ENCODE measurements around the gene KCNK4. TPM values are rescaled to one million over a fixed set of nuclear protein-coding genes. Genes with fewer than 3 reads are reported as not detected.

KCNK4 gene
- total RNA-seq, 1 donor from 2014 or later = not detected

DNA sequence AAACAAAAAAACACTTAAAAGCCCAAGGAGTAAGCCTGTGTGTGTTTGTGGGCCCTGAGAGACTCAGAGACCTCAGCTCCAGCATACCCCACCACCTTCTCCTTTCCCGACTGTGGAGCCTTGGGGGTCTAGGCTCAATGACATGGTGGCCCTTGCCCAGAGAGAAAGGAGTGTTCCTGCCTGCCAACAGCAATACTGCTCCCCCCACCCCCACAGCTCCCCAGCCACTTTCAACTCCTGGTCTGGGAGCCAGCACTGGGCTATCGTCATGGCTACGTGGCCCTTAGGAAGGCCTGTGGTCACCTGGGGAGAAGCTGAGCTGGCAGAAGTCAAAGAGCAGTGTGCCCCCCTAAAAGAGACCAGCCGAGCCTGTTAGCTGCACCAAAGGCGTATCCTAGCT is 47.0 kb upstream of the KCNK4 start:
- no peak overlapping the region for H3K27ac ChIP-seq
- H2AFZ ChIP-seq (replicated peaks) = no peak overlapping the region
- H3K36me3 Mint-ChIP-seq = peaks cover 2% of the 10 kb centered on the region
- peaks cover 22% of the 10 kb centered on the region for H4K20me1 ChIP-seq (ENCODE audit: low read depth)
- H3K36me3 ChIP-seq = no peaks in the 10 kb centered on the region
- peaks cover 12% of the 10 kb centered on the region for H3K27me3 Mint-ChIP-seq (ENCODE audit: insufficient read depth, low read depth)
- H3K9me3 Mint-ChIP-seq = no peaks in the 10 kb centered on the region
- H3K4me3 Mint-ChIP-seq = peak overlapping the region; percentile 89
- no peak overlapping the region for H3K4me2 ChIP-seq
- H3K27ac Mint-ChIP-seq = no peak overlapping the region
- H3K4me1 ChIP-seq = peaks cover 19% of the 10 kb centered on the region
- no peak overlapping the region for H3K4me3 ChIP-seq
- H3K4me1 Mint-ChIP-seq = peaks cover 39% of the 10 kb centered on the region
- no peak overlapping the region for H3K9ac ChIP-seq
- TF ChIP-seq EZH2 (IDR thresholded peaks at IDR 0.05) (no peak), EZH2phosphoT487 (IDR thresholded peaks at IDR 0.05) (no peak)
- TF ChIP-seq, protein P1, sequence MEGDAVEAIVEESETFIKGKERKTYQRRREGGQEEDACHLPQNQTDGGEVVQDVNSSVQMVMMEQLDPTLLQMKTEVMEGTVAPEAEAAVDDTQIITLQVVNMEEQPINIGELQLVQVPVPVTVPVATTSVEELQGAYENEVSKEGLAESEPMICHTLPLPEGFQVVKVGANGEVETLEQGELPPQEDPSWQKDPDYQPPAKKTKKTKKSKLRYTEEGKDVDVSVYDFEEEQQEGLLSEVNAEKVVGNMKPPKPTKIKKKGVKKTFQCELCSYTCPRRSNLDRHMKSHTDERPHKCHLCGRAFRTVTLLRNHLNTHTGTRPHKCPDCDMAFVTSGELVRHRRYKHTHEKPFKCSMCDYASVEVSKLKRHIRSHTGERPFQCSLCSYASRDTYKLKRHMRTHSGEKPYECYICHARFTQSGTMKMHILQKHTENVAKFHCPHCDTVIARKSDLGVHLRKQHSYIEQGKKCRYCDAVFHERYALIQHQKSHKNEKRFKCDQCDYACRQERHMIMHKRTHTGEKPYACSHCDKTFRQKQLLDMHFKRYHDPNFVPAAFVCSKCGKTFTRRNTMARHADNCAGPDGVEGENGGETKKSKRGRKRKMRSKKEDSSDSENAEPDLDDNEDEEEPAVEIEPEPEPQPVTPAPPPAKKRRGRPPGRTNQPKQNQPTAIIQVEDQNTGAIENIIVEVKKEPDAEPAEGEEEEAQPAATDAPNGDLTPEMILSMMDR (IDR thresholded peaks at IDR 0.05) = no peak
- no peaks in the 10 kb centered on the region for H3K9me3 ChIP-seq (ENCODE audit: low read depth)
- peaks cover 41% of the 10 kb centered on the region for H3F3A ChIP-seq (ENCODE audit: low read depth)
- peaks cover 25% of the 10 kb centered on the region for H3K79me2 ChIP-seq (ENCODE audit: low read depth)
- DNase-seq (ENCODE audit: low spot score) = no peak
- H3K27me3 ChIP-seq = peaks cover 6% of the 10 kb centered on the region

DNA sequence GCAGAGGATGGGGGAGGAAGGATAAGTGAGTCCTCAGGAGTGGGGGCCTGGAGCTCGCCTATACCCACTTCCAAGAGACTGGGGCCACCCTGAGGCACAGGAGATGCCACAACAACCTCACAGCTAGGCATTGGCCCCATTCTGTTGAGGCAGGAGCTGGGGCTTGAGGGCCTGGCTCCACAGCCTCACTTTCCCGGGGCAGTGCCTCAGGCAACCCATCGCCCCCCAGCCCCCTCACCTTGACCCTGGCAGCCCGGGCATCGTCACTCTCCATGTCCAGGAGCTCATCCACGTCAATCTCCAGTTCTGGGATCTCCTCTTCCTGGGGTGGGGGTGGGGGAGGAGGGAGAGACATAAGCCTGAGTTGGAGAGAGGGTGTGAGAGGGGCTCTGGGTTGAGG is 46.1 kb upstream of the KCNK4 start:
- Histone ChIP-seq H3K36me3 (no peaks in the 10 kb centered on the region), H3K9ac (no peak overlapping the region), H3K4me2 (peak overlapping the region; percentile 82), H3K79me2 (ENCODE audit: low read depth) (peaks cover 25% of the 10 kb centered on the region), H3K9me3 (ENCODE audit: low read depth) (no peaks in the 10 kb centered on the region), H2AFZ (replicated peaks) (no peak overlapping the region), H3K27ac (no peak overlapping the region), H3K27me3 (peaks cover 6% of the 10 kb centered on the region), H3K4me1 (peaks cover 27% of the 10 kb centered on the region), H3K4me3 (peak overlapping the region; percentile 65), H3F3A (ENCODE audit: low read depth) (peaks cover 46% of the 10 kb centered on the region), H4K20me1 (ENCODE audit: low read depth) (peaks cover 22% of the 10 kb centered on the region)
- no peak for DNase-seq (ENCODE audit: low spot score)
- no peaks in the 10 kb centered on the region for H3K9me3 Mint-ChIP-seq
- H3K4me1 Mint-ChIP-seq = peaks cover 44% of the 10 kb centered on the region
- H3K4me3 Mint-ChIP-seq = peak overlapping the region; percentile 89
- peaks cover 9% of the 10 kb centered on the region for H3K27me3 Mint-ChIP-seq (ENCODE audit: insufficient read depth, low read depth)
- TF ChIP-seq EZH2 (IDR thresholded peaks at IDR 0.05) = no peak
- TF ChIP-seq, protein P1 (IDR thresholded peaks at IDR 0.05) = no peak
- TF ChIP-seq EZH2phosphoT487 (IDR thresholded peaks at IDR 0.05) = no peak
- H3K36me3 Mint-ChIP-seq = peaks cover 2% of the 10 kb centered on the region
- H3K27ac Mint-ChIP-seq = no peak overlapping the region

DNA sequence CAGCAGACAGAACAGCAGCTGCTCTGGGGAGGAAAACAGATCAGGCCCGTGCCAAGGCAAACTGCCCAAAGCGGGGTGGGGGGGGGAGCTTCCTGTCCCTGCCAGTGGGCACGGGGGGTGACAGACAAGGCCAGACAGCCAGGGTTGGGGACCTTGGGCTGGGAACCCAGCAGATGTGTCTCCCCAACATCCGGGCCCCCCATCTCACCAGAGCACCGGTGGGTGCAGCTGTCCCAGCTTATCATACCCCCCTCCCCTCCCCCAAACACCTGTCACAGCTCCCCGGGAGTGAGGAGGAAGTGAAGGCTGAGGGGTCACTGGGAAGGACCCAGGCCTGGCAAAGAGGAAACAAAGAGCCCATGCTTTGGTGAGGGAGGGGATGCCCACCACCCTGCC is 45.7 kb upstream of the KCNK4 start:
- no peaks in the 10 kb centered on the region for H3K36me3 ChIP-seq
- peaks cover 25% of the 10 kb centered on the region for H3K79me2 ChIP-seq (ENCODE audit: low read depth)
- H3F3A ChIP-seq (ENCODE audit: low read depth) = peaks cover 46% of the 10 kb centered on the region
- peaks cover 29% of the 10 kb centered on the region for H3K4me1 ChIP-seq
- TF ChIP-seq EZH2 (IDR thresholded peaks at IDR 0.05) (no peak), EZH2phosphoT487 (IDR thresholded peaks at IDR 0.05) (no peak)
- TF ChIP-seq, protein P1 (IDR thresholded peaks at IDR 0.05) = no peak
- DNase-seq (ENCODE audit: low spot score) = no peak
- H3K9me3 Mint-ChIP-seq = no peaks in the 10 kb centered on the region
- H3K4me3 ChIP-seq = peak overlapping the region; percentile 65
- H3K4me1 Mint-ChIP-seq = peaks cover 43% of the 10 kb centered on the region
- peaks cover 2% of the 10 kb centered on the region for H3K36me3 Mint-ChIP-seq
- peak overlapping the region; percentile 89 for H3K4me3 Mint-ChIP-seq
- H3K9me3 ChIP-seq (ENCODE audit: low read depth) = no peaks in the 10 kb centered on the region
- H2AFZ ChIP-seq (replicated peaks) = no peak overlapping the region
- peak overlapping the region; percentile 82 for H3K4me2 ChIP-seq
- peaks cover 9% of the 10 kb centered on the region for H3K27me3 Mint-ChIP-seq (ENCODE audit: insufficient read depth, low read depth)
- peaks cover 6% of the 10 kb centered on the region for H3K27me3 ChIP-seq
- no peak overlapping the region for H3K27ac ChIP-seq
- H3K27ac Mint-ChIP-seq = no peak overlapping the region
- peaks cover 22% of the 10 kb centered on the region for H4K20me1 ChIP-seq (ENCODE audit: low read depth)
- H3K9ac ChIP-seq = no peak overlapping the region

Data from neural progenitor cell (in vitro differentiated cells).